Midbrain (tissue), 1 donor: Measurements from ENCODE around the gene SPTBN4.
"Not testable (repeated sequence)": the region's sequence is repeated elsewhere in the genome, so short reads cannot be mapped to it uniquely, and the experiment has no call there.

ENCODE experiments used
- DNase-seq: peaks from one replicate; lab custom pipeline; 2025; lab: John Stamatoyannopoulos, UW

SPTBN4 gene

DNA sequence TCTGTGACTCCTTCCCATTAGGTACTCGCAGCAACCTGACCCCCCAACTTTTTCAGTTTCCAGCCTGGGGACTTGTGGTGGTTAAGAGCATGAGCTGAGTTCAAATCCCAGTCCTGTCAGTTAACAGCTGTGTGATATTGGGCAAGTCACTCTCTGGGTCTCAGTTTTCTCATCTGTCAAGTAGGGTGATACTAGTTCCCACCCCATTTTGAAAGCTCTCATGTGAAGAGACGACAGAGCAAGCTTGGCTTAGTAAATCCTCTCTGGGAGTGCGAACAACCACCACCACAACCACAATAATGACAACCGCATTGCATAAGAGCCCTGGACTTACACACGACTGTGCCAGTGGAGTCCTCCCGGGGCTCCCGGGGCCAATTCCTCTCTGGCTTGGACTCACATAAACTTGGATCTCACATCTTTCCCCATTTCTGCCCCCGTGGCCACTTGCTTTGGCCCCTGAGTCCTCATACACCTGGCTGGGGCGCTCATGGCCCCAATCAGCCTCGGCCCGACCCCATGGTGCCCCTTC is 1.7 kb upstream of the SPTBN4 start:
- DNase-seq = peak; percentile 49

DNA sequence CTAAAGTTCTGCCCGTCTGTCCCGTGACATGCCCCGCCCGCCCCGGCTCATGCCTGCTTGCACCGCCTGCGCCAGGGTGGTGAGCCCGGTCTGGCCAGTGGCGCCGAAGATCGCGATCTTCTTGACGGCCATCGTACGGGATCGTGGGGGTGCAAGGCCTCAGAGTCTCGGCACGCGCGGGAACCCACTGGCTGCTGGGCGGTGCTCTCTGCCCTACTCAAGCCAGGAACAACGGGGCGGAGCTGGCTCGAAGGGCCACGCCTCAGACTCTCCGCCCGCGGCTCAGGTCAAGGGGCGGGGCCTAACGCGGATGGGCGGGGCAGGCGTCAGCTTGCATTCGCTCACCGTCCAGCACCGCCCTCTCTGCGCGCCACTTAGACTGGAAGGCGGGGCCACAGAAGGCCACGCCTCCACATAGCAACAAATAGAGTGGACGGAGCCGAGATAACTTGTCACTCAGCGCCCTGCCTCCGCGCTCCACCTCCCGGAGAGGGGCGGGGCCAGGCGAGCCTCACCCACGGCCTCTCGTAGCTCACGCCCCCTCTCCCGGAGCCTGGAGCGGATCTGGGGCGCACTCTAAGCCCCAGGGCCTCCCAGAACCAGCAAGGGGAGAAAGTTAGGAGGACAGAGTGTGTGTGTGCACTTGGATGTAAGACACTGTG is 1.1 kb upstream of the SPTBN4 start, which contains the start of gene BLVRB:
BLVRB (minus strand) TSS at position 189 of the 662 bp plus-strand sequence; CDS start at position 132, 57 bp downstream.
- DNase-seq = peak; percentile 100

GRCh38 chr19:40466219-40466984 is 399 bp upstream of the SPTBN4 start:
- DNase-seq = peak; percentile 51

DNA sequence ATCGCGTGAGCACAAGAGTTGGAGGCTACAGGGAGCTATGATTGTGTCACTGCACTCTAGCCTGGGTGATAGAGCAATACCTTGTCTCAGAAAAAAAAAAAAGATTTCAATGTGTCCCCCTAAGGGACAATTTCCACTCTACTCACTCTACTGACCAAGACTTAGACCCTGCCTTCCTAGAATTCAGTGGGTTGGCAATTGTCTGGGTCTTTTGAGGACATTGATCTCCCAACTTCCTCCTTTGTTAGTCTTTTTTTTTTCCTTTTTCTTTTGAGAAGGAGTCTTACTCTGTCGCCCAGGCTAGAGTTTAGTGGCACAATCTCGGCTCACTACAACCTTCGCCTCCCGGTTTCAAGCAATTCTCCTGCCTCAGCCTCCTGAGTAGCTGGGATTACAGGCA is 2.2 kb downstream of the SPTBN4 start:
- DNase-seq = no peak

GRCh38 chr19:40471111-40471510 is 4.3 kb downstream of the SPTBN4 start:
- DNase-seq = no peak

- no peak for DNase-seq
Observed at GRCh38 chr19:40472516-40472915, 5.7 kb downstream of the SPTBN4 start.

DNA sequence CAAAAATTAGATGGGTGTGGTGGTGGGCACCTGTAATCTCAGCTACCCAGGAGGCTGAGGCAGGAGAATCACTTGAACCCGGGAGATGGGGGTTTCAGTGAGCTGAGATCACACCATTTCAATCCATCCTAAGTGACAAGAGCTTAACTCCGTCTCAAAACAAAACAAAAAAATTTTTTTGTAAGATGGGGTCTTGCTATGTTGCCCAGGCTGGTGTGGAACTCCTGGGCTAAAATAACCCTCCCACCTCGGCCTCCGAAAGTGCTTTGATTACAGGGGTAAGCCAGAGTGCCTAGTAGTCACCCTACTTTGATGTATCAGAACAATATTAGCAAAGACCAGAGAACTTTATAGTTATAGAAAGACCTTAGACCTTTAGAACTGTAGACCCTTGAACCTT is 7.9 kb downstream of the SPTBN4 start:
- DNase-seq = no peak

GRCh38 chr19:40475878-40476644 is 9.3 kb downstream of the SPTBN4 start:
- not testable (repeated sequence) for DNase-seq

DNA sequence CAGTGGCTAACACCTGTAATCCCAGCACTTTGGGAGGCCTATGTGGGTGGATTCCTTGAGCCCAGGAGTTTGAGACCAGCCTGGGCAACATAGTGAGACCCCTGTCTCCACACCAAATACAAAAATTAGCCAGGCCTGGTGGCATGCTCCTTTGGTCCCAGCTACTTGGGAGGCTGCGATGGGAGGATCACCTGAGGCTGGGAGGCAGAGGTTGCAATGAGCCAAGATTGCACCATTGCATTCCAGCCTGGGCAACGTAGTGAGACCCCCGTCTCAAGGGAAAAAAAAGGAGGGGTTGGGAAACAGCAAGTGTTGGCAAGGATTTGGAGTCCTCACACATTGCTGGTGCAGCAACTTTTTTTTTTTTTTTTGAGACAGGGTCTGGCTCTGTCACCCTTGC is 19.2 kb downstream of the SPTBN4 start:
- no peak for DNase-seq

DNA sequence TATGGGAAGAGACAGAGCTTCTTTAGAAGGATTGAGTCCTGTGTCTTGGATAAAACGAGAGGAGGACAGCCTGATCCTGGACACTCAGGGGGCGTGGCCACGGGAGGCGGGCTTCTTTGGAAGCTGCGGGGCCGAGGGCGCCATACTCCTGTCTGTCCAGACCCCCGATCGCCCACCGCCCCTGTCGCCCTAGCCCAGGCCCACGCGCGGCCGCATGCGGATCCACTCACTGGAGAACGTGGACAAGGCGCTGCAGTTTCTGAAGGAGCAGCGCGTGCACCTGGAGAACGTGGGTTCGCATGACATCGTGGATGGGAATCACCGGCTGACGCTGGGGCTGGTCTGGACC is 23.1 kb downstream of the SPTBN4 start:
- DNase-seq = no peak

- no peak for DNase-seq
Observed at GRCh38 chr19:40492274-40492673, 25.5 kb downstream of the SPTBN4 start.

DNA sequence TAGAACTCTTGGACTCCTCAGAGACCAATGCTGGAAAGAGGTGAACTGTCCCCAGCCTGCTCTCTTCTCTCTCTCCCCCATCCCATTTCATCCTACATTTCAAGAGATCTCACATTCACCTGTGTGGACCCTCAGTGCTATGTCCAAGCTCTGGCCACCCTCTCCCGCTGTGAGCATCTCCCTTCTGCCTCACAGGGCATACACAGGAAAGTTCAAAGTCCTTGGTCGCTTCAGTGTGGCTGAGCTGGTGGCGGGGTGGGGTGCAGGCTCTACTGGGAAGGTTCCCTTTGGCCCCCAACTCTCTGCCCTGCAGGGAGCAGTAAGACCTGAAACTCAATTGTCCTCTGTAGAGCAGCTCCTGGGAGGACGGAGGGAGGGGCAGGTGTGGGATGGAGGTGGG is 27.0 kb downstream of the SPTBN4 start:
- no peak for DNase-seq

DNA sequence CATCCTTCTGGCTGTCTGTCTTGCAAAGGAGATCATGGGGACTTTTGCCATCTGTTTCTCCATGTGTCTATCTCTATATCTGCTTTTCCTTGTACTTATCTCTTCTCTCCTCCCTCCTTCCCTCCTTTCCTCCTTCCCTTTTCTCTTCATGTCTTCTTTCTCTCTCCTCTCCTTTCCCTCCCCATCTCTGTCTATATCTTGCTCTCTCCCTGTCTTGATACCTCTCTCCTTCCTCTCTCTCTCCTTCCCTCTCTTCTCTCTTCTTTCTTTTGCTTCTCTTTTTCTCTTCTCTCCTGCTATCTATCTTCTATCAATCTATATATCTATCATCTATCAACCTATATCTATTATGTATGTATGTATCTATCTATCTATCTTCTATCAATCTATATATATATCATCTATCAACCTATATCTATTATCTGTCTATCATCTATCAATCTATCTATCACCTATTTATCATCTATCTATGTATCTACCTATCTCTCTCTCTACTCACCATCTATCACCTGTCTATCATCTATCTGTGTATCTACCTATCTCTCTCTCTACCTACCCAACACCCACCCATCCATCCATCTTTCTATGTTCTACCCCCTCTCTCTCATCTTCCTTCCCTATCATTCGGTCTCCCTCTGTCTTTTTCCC is 27.5 kb downstream of the SPTBN4 start:
- DNase-seq = no peak

- DNase-seq = no peak
Observed at GRCh38 chr19:40497214-40497613, 30.4 kb downstream of the SPTBN4 start.

- no peak for DNase-seq
Observed at GRCh38 chr19:40499320-40499719, 32.5 kb downstream of the SPTBN4 start.

DNA sequence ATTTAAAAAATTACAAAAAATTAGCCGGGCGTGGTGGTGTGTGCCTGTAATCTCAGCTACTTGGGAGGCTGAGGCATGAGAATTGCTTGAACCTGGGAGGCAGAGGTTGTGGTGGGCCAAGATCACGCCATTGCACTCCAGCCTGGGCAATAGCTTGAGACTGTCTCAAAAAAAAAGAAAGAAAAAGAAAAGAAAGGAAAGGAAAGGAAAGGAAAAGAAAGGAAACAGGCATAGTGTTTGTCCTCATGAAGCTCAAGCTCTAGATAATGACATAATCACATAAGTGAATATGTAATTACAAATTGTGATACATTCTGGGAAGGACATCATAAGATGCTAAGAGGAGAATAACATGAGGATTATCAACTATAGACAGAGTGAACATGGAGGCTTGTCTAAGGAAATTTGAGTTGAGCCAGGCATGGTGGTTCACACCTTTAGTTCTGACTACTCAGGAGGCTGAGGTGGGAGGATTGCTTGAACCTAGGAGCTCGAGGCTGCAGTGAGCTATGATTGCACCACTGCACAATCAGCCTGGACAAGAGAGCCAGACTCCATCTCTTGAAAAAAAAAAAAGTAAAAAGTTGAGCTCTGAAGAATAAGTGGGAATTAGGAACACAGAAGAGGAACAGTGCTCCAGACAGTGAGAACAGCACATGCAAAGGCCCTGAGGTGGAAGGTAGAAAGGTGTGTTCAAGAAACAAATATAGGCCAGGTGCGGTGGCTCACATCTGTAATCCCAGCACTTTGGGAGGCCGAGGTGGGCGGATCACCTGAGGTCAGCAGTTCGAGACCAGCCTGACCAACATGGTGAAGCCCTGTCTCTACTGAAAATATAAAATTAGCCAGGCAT is 34.1 kb downstream of the SPTBN4 start:
- DNase-seq = not testable (repeated sequence)

DNA sequence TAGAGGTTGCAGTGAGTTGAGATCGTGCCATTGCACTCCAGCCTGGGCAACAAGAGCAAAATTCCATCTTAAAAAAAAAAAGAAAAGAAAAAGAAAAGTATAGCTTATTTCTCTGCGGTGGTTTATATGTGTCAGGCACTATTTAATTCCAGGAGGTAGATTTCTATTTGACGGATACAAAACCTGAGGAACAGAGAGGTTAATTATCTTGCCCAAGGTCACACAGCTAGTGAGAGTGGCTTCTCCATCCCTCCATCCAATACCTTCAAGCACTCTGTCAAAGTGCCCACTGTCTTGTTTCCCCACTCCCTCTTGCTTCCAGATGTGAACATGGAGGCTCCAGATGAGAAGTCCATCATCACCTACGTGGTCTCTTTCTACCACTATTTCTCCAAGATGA is 34.8 kb downstream of the SPTBN4 start:
- no peak for DNase-seq

GRCh38 chr19:40502081-40502480 is 35.3 kb downstream of the SPTBN4 start:
- DNase-seq = no peak

- no peak for DNase-seq
Observed at GRCh38 chr19:40502647-40503319, 36.0 kb downstream of the SPTBN4 start.

- DNase-seq = no peak
Observed at GRCh38 chr19:40503320-40503695, 36.5 kb downstream of the SPTBN4 start.

DNA sequence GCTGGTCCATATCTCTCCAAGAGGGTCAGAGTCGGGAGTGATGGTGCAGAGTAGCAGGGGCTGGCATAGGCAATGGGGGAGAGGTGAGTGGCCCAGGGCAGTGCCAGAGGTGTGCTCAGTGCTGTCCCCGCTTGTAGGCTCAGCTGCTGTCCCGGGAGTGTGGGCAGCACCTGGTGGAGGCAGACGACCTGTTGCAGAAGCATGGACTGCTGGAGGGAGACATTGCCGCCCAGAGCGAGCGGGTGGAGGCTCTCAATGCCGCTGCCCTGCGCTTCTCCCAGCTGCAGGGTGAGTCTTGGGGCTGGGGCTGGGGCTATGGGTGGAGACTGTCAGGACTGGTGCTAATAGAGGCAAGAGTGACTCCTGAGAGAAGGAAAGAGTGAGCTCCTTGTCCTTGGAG is 39.3 kb downstream of the SPTBN4 start:
- no peak for DNase-seq
